Activated T-cell treated with anti-CD3 and anti-CD28 coated beads, Interleukin-2, amount 50 U/mL, for 48 hours (primary cell): ENCODE data around the gene TRMT11.
A peak's percentile ranks its signal among the peaks of the same experiment; 100 is the strongest.
"Not testable (repeated sequence)": the region's sequence is repeated elsewhere in the genome, so short reads cannot be mapped to it uniquely, and the experiment has no call there.

Experiments
- DNase-seq, 2 experiments: peaks; one replicate each; pipeline ENCODE4 v3.0.0-alpha.2; 2020

The TRMT11 gene

DNA sequence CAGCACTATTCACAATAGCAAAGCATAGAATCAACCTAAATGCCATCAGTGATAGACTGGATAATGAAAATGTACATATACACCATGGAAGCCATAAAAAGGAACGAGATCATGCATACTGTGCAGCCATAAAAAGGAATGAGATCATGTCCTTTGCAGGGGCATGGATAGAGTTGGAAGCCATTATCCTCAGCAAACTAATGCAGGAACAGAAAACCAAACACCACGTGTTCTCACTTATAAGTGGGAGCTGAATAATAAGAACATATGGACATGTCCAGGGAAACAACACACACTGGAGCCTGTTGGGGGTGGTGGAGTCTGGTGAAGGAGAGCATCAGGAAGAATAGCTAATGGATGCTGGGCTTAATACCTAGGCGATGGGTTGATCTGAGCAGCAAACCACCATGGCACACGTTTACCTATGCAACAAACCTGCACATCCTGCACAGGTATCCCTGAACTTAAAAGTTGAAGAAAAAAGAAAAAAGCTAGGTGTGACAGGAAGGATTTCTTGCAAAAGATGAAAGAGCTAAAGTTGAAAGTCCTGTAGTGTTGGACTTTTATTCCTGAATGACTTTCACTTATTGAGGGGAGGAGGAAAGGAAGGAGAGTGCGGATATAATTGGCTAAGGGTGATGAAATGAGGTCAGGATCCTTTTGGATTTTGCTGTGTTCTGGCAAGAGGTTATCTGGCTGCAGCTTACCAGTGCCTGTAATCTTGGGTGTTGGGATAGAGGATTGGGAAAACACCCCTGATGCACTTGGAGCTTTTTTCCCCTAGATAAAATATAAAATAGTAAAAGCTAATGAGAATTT, 8.5 kb downstream of the TRMT11 start:
- no peak for DNase-seq

DNA sequence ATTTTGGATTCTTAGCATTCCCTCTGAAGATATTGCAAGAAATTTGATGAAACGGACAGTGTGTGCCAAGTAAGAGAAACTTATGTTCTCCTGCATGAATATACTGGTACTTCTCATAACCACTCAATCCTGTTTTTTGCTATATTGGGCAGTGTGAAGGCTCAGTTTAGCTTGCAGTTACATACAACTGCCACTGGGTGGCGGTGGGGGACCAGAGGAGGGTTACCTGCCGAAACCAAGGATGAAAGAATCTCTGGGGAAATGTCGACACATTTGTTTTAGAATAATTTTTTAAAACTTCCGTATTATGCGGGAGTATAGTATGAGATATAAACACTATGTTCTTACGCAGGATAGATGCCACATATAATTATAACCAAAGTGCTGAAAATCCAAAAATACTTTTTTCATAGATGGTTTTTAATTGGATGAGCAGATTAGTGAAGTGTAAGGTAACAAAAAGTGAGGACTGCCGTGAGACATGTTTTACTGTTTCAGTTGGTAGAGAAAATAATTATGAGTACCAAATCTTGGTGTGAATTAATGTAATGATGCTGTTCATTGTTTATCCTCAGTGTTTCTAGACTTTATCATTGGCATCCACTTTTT, 9.7 kb downstream of the TRMT11 start:
- DNase-seq: peak; percentile 77 to 82

DNA sequence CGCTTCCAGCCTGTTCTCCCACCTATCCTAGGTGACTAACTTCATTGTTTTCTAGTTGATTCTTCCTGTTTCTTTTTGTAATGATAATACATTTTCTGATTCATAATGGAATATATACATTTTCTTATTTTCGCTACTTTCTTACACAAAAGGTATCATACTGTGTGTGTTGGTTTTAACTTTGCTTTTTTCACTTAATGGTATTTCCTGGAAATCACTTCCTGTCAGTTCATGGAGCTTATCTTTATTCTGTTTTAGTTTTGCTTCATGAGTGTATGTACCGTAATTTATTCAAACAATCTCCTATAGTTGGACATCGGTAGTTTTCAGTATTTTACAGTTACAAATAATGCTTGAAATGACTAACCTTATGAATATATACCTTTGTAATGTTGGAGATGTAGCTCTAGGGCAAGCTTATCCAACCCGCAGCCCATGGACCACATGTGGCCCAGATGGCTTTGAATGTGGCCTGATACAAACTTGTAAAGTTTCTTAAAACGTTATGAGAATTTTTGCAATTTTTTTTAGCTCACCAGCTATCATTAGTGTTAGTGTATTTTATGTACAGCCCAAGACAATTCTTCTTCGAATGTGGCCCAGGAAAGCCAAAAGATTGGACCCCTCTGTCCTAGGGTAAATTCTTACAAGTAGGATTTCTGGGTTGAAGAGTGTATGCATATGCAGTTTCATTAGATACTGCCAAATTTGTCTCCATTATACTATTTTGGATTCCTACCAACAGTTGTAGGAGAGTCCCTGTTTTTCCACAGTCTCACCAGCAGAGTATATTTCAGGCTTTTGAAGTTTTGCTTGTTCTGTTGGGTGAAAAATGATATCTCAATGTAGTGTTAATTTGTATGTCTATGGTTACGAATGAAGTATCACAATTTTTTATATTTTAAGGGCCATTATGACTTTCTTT, 16.7 kb downstream of the TRMT11 start:
- no peak for DNase-seq

DNA sequence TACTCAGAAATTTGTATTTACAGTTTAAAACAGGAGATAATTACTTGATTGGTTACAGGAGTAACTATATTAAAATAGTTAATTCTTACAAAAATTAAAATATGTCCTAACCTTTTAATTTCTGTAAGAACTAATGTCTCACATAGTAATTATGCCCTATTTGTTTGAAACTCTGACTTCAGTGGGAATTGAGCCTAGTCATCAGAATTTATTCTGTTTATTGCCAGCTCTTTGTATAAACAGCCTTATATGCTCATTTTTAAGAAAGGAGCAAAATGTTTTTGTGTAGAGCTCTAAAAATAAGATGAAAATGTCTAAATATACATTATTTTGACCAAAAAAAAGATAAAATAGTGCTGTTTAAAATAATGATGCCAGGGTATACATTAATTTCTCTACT, 21.5 kb downstream of the TRMT11 start:
- no peak for DNase-seq

DNA sequence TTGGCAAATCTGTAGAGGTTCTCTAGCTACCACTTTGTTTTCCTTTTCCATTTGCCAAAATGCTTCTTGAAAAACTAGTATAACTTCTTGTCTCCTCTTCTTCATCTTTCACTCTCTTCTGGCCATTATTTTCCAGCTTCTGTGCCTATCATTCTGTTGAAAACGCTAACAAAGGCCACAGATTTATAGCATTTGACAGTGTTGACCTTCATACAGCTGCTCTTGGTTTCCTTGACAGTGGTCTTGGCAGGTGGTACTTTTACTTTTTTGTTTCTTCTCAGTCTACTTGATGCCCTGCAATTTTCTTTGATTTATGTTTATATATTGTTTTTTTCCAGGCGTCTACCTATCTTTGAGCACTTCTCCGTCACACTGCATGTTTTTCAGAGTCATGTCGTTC, 23.7 kb downstream of the TRMT11 start:
- DNase-seq: no peak

DNA sequence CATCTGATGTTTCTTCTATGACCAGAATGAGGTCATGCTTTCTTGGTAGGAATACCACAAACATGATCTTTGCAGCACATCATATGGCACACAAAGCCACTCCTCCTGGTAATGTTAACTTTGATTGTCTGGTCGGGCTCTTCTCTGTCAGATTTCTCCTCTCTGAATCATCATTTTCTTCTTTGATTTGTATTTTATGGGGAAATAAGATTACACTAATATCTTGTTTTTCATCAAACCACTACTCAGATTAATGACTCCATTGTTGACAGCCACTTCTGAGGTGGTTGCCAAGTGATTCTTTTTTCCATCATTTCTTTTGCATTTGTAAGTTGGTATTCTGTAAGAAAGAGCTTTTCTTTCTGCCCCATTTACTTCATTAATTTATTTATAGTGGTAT, 29.5 kb downstream of the TRMT11 start:
- DNase-seq: no peak

DNA sequence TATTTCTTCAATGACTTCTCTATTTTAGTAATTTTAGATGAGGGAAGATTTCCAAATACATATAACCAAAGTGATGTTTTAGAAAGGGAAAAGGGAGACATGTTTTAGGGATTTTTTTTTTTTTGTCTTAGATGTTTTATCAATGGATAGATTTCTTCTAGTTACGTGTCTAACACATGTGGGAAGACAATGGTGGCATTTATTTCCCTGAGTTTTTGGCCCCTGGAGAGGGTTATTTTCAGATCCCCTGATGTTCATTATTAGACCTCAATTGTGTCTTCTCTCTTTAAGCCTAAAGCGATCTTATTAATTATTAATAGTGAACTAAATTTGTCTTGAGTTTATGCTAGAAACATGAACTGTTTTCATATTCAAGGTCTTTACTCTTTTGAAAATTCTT, 30.3 kb downstream of the TRMT11 start:
- no peak for DNase-seq

DNA sequence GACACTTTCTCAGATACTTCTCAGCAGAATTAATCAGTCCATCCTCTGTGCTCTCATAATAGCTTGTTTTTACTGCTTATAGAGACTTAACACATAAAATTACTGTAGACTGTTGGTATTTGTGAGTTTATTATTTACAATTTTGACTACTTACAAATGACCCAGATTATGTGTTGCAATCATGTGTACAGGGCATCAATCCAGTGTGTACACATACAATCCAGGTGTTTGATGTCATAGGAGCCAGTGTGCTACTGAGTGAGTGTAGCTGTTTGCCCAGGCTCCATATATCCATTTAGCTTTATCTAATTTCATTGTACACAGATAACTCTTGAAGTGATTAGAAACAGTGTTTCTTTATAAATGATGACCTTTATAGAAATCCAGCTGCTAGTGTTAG, 31.3 kb downstream of the TRMT11 start:
- no peak for DNase-seq

DNA sequence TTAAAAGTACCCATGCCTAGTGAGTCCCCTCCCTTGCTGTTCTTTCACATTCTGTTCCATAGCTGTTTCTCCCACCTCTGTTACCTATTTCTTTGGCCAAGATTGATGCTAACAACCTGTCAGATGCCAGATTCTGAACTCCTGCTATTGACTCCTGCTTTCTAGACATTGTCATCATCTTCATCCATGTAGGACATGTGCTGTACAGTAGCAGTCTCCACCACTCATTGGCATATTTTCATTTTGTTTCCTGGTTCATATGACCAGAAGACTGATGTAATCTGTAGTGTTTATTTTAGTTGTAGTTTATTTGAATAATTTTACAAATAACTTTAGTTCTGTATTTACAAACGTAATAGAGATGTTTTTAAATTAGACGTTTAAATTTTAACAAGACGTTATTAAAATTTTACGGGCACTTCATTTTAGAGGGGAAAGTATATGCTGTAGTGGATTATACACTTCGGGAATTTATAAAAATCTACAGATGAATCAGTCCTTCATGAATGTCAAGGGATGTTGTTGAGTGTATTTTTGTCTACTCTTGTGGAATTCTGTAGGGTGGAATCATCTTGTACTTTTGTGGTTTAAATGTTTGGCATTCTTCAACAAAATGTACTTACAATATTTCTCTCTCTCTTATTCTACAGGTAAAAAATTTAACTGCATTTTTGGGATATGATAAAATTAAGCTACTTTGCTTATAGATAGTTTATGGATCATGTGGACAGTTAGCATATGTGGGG, 34.1 kb downstream of the TRMT11 start:
- no peak for DNase-seq

DNA sequence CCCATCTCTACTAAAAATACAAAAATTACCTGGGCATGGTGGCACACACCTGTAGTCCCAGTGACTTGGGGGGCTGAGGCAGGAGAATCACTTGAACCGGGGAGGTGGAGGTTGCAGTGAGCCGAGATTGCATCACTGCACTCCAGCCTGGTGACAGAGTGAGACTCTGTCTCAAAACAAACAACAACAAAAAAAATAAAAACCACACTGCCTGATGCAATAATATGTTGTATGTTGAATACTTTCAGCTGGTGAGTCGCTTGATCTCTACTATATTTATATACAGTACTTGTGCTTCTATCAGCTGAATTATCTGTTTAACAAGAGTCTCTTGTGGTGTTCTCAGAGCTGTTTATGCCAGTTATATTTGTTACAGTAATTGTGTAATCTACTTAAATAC, 37.1 kb downstream of the TRMT11 start:
- DNase-seq: not testable (repeated sequence)

DNA sequence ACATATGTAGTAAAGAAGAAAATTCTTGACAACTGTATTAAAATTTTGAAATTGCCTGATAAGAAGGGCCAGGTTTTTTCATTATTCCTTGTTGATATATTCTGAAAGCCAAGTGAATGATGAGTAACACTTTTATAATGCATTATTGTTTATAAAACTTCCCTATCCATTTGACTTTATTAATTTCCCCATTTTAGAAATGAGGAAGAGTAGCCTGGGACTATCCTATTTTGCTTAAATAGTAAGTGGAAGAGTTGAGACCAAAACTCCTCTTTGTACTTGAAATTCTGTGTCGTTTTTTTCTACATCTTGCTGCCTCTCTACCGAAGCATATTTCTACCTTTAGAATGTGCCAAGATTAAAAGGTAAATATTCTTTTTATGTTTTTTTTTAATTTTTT, 39.7 kb downstream of the TRMT11 start:
- no peak for DNase-seq

DNA sequence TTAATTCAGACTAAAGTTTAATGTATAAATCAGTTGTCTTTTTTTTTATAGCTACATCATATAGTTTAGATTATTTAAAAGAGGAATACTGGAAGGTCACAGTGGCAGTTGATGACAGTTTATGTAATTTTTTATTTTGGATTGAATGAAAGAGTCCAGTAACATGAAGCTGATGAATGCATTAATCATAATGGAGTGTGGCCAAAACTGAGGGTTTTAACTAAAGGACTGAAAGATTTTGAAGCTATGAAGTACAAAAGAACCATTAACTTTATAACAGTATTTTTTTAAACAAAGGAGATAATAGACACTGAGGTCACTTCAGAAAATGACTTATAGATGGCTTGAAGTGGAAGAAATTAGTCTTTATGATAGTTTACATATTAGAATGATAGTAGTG, 41.3 kb downstream of the TRMT11 start:
- DNase-seq: no peak

DNA sequence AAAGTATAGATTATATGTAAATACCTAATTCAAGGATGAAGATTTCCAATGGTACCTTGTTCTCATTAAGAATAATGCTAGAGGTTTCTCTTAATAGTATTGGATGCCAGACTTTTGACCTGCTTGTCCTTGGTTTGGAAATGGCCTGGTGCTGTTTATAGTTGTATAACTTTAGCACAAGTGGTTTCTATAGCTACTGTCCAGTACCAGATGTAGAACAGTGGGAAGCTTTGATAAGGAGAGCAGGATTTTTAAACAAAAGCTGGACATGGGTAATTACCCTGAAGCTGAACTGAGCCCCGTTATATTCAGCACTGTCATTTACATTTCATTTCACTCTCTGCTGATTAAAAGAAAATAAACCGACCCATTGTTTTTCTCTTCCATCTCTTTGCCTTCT, 43.7 kb downstream of the TRMT11 start:
- no peak for DNase-seq

DNA sequence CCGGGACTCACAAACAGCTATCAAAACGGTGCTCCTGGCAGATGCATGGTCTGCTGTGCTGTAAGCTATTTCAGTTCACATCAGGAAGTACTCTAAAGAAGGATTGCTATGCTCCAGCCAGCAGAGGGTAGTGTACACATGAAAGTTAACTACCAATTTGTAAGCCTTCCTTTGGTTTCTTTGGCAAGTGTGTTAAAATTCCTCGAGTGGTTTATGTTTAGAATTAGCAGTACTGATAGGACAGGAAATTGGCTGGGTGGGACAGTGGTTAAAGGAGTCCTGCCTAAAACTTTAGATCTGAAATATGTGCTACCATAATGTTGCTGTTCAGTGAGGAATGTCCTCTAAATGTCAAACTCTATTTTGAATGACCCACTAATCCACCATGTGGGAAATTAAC, 47.4 kb downstream of the TRMT11 start:
- no peak for DNase-seq

DNA sequence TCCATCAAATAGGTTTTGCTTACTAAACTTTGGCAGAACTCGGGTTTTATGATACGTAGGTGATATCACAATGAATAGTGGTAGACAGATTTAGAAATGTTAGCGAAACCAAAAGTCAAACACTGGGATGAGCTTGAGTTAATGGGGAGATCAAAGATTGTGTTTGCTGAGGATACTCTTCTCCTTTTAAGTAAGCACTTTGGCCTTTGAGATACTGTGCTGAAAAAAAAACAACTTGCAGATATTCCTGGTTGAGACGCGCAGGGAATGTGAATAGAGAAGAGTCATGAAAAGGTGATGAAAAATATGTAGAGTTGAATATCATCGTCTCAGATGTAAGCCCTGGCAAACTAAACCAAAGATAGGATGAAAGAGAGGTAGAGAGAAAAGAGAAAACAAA, 48.3 kb downstream of the TRMT11 start:
- no peak for DNase-seq

DNA sequence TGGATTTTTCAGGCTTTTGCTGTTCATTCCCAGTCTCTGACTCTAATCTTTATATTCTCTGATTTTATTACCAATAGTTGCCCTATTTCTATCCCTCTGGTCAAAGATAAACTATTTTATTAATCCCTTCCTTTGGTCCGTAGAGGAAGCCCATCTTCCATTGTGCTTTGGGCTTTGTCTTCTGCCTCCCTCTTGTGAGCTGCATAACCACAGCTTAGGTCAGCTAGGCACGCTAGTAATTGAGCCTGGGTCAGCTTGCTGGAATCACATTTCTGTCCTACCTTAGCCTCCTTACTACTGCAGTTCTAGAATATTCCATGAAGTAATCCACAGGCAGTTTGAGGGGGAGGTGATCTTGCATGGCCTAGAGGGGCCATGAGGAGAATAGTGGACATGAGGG, 49.4 kb downstream of the TRMT11 start:
- no peak for DNase-seq

DNA sequence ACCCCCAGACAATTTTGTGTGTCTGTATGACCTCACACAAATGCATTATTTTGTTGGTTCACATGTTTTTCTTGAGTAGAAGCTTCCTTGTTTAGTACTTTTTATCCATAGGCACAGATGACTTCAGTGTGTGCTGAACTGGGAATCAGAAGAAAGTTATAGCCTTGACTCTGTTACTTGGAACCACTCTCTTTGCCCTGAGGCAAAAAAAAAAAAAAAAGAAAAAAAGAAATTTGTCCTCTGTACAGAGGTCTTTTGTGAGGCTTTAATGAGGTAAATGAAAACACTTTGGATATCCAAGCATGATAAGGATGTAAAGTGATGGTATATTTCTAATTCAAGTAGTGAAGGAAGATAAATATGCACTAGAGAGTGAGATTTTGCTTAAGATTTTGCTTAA, 51.9 kb downstream of the TRMT11 start:
- DNase-seq: no peak

DNA sequence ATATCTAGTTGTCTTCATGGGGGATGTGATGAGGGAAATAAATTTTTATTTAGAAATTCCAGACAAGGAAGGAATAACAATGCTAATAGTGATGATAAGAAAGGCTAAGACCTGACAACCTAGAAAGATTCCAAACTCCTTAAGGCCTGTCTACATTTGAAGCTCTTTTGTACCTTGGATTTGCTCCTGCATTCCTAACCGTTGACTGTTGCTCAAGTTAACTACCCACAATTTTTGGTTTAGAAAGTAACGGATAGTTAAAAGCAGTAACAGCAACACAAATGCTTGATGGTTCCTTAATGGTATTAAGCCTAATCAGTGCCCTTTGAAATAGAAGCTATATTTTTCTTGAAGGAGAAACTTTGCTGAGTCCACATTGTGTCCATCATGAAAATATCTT, 52.9 kb downstream of the TRMT11 start:
- DNase-seq: no peak

DNA sequence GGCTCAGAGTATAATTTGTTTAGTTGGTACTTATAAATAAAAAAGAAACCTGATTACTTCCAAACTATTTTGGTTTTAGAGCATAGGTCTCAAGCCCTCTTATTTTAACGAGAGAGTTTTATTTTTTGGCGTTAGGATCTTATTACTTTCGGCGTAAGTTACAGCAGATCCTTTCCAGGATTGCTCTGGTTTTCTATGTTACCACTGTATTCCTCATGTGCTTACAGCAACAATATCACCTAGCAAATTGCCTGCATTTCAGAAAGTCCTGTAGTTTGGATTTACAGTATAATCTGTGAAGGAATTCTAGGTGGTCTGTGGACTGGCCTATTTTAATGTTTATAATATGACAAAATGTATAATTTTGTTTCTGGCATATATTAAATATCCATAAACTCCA, 54.1 kb downstream of the TRMT11 start:
- DNase-seq: no peak

DNA sequence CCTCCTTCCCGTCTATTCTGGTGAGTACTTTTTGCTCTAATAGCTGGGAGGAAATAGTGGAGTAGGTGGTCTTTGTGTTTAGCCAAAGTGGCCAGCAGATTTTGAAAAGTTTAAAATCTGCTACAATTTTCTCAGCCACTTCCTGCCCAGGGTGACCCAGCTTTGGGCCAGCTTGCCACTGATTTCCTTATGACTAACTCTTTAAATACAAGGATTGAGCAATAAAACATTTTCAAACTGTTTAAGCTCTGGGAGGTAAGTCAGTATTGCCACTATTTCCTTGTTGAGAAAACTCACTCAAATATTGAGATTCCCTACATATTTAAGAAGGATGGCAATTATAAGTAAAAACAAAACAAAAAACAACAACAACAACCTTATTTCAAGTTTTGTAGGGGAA, 54.5 kb downstream of the TRMT11 start:
- no peak for DNase-seq

DNA sequence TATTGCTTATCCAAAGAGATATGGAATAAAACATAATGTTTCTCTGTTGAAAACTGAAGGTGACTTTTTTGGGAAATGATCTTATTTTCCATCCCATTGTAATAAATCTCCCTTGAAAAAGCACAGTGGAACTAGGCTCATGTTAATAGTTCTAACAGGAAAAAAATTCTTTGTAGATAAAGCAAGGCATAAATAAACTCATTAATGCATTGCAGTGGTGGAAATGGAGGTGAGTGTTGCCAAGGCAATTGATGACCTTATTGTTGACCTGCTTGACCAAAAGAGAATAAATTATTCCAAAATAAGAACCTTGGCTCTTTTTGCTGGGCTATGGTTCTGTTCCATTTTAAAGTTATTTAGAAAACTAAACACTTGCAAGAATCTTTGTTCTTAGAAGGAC, 55.2 kb downstream of the TRMT11 start:
- DNase-seq: no peak

DNA sequence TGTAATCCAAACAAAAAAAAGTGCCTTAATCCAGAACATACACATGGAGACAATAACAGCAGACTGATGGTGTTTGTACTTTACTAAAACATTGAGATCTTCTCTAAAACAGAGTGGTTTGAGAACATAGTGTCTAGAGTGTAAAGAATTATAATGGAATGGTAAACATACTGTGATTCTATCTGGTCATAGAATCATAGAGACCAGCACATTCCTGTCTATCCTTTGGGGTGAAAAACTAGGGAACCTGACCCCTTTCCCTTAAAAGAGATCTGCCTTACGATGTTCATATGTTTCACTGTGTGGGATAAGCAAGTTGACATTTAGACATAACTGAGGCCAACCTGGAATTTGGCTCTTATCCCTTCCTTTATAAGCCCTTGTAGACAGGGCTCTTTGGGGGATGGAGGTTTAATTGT, 55.7 kb downstream of the TRMT11 start:
- DNase-seq: no peak

DNA sequence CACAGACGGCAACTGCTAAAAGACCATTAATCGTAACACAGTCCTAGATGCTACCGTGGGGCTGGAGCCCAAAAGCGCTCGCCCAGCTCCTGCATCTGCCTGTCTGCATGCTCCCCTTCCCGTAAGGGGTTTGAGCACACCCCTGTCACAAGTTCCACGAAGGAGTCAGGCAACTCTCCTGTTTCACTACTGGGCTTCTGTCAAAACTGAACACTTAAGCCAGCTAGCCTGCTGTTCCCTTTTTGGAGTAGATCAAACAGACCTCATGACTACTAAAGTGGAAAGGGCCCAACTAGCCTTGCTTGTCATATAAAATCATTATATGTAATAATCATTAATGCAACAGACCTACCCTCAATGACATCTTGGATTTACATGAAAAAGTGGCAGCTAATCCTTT, 61.3 kb downstream of the TRMT11 start:
- DNase-seq: no peak
